Stimulated activated CD4-positive, alpha-beta T cell treated with anti-CD3 and anti-CD28 coated beads, Interleukin-15, amount 100 ng/mL, for 1 hour (primary cell): ENCODE results near the gene NGFR.

Experiments used
- DNase-seq, 2 donors: peaks; one replicate each; pipeline ENCODE4 v3.0.0-alpha.2; 2020; ENCODE audit warnings: low read depth in 1 of 2, low spot score in 1 of 2

The NGFR gene, protein sequence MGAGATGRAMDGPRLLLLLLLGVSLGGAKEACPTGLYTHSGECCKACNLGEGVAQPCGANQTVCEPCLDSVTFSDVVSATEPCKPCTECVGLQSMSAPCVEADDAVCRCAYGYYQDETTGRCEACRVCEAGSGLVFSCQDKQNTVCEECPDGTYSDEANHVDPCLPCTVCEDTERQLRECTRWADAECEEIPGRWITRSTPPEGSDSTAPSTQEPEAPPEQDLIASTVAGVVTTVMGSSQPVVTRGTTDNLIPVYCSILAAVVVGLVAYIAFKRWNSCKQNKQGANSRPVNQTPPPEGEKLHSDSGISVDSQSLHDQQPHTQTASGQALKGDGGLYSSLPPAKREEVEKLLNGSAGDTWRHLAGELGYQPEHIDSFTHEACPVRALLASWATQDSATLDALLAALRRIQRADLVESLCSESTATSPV

DNA sequence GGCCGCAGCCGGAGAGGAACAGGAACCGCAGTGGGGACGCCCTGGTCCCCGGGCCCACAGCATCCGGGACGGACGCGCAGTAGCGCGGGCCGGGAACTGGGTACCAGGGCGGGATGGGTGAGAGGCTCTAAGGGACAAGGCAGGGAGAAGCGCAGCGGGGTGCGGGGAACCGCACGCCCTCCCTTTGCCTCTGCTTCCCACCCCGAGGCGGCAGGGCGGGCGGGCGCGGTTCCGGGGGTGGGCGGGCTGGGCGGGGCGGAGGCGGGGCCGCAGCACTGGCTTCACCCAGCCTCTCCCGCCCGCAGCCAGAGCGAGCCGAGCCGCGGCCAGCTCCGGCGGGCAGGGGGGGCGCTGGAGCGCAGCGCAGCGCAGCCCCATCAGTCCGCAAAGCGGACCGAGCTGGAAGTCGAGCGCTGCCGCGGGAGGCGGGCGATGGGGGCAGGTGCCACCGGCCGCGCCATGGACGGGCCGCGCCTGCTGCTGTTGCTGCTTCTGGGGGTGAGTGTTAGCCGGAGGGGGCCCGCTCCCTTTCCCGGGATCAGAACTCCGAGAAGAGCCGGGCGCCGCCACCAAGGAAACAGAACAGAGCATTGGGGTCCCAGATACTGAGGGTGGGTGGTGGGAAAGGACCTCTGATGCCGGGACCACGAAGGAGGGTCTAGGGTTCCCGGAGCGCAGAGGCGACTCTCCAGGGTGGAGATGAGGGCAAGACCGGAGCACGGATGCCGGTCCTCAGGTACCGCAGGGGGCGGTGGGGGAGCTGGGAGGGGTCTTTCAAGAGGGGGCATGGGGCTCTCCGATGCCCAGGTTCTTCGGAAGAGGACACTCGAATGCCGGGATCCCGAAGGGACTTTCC lies at the start of gene NGFR:
Gene NGFR, plus strand, starts transcription at position 308 of the 856 bp plus-strand sequence. Its CDS starts 125 bp downstream, at position 433.
- DNase-seq = peak in 1 of 2 donors; percentile 24

DNA sequence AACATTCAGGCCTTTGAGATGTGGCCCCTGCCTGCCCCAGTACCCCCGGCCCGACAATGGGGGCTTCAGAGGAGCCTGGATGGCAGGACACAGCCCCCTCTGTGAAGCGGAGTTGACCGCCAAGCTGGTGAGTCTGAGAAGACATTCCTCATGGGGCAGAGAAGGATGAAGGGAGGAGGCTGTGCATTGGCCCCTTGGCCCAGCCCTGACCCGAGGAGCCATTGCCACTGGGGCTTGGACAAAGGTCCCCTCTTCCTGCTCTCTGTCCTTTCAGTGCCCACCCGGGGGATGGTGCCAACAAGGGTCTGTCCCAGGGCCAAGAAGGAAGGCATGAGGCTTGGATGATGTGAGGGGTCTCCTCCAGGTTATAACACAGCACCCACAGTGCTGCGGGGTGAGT lies 49.5 kb upstream of the NGFR start:
- no peak for DNase-seq

DNA sequence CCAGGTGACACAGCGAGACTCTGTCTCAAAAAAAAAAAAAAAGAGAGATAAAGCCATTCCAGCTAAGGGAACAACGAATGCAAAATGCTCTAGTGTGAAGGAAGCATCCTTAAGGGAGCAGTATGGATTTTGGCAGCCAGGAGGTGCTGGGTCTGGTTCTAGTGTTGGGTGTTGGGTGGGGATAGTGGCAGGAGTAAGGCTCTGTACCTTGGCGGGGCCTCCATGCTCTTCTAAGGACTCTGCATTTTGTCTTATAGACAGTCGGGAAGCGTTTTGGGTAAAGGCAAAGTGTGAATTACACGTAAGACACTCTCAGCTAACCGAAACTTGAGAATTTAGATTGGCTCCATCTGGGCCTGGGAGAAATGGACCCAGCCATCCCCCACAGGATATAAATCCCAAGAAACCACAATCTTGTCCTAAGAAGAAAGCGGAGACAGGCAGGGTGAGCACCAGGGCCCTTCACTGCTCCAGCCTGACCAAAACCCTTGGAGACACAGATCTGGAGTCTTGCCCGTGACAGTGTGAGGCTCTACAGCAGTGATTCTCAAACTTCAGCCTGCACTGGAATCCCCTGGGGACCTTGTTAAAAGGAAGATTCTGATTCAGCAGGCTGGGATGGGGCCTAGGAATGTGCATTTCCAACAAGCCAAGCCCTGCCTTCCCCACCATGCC lies 47.3 kb upstream of the NGFR start:
- DNase-seq = no peak

DNA sequence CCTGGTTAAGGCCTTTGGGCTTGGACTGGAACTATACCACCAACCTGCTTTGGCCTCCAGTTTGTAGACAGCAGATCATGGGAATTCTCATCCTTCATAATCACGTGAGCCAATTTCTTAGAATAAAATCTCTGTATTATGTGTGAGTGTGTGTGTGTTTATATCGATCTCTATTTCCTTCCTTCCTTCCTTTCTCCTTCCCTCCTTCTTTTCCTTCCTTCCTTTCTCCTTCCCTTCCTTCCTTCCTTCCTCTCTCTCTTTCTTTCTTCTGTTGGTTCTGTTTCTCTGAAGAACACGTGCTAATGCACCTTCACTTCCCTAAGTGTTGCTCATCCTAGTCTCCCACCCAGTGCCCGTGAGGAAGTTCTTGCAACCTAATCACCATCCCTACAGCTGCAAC lies 44.9 kb upstream of the NGFR start:
- no peak for DNase-seq

DNA sequence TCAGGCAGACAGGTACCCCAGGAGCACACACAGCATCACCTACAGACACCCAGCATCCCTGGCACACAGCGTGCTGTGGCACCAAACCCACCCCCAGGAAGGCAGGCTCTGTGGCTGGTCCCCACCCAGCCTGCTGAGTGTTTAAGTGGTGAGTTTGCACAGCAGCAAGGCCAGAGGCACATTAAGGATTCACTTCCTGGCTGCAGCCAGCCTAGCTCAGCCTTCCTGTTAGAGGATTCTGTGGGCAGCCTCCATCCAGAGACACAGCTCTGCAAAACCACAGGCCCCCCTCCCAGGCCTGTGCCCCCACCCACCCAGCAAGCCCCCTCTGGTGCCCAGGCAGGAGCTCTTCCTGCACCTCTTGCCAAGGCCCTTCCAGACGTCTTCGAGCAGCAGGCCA lies 44.4 kb upstream of the NGFR start:
- DNase-seq = no peak

DNA sequence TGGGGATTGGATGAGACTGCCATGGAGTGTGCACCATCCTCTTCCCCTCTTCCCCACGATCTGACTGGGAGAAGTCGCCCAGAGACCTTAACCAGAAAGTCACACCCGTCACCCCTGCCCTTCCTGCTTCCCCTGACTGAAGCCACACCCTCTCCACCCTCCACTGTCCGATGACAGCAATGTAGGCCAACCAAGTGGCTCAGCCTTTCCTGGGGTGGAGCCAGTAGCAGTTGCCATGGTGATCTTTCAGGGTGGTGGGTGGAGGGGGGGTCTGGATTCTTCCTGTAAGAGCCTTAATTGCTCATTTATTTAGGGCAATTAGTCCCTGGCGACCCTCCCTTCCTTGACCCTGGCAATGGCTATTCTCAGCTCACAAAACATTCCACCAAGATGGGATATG lies 42.9 kb upstream of the NGFR start:
- DNase-seq = no peak

DNA sequence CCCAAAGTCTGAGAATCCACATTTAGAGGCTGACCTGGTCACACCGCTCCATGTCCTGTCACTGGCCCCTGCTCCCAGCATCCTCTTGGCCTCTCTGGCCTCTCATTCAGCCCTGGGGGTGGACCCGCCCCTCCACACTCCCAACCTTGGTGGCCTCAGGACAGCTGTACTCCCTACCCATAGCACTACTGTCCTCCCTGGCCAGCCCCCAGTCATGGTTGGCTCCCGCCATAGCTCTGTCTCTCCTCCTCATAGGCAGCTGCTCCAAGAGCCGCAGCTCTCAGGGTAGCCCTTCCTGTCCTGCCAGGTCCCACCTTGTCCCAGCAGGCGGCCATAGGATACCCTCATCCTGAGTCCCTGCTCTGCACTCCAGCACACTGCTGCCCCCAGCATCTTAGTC lies 42.4 kb upstream of the NGFR start:
- no peak for DNase-seq

DNA sequence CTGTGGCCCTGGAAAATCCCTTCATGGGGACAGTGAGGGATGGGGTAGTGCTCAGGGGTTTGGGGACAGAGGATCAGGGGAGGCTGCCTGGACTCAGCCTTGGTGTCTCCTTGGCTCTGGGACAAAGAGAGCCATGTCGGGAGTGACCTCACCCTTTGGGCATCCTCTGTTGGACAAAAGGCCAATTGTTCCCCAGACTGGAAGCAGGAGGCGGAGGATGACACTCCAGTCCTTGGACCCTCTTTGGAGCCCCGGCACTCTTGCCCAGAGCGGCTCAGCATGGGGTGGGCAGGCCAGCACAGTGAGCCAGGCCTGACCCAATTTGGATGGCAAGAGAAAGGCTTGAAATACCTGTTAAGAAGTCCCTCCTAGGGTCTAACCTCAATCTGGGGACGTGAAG lies 41.0 kb upstream of the NGFR start:
- DNase-seq = no peak

DNA sequence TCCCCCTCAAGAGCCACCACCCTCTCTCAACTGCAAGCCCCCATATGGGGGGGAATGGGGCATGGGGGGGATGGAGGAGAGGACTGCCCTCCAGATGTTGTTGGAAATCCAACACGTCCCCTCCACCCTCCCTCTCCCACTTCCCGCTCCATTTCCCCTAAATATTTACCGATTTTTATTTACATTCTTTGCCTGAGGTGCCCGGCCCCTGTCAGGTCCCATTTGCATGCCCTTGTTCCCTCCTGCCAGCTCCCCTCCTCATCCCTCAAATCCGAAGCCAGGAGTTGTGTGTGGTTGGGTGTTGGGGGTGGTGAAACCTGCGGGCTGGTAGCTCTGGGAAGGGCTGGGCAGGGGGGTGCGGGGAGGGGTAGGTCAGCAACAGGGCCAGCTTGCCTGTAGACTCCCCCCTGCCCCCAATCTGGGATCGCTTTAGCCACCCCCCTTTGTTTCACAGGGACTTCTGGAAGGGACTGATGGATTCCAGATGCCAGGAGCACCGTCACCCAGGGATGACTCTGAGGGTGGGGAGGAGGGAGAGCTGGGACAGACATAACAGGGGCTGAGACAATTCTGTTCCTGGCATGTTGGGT lies 39.7 kb upstream of the NGFR start:
- DNase-seq = no peak

DNA sequence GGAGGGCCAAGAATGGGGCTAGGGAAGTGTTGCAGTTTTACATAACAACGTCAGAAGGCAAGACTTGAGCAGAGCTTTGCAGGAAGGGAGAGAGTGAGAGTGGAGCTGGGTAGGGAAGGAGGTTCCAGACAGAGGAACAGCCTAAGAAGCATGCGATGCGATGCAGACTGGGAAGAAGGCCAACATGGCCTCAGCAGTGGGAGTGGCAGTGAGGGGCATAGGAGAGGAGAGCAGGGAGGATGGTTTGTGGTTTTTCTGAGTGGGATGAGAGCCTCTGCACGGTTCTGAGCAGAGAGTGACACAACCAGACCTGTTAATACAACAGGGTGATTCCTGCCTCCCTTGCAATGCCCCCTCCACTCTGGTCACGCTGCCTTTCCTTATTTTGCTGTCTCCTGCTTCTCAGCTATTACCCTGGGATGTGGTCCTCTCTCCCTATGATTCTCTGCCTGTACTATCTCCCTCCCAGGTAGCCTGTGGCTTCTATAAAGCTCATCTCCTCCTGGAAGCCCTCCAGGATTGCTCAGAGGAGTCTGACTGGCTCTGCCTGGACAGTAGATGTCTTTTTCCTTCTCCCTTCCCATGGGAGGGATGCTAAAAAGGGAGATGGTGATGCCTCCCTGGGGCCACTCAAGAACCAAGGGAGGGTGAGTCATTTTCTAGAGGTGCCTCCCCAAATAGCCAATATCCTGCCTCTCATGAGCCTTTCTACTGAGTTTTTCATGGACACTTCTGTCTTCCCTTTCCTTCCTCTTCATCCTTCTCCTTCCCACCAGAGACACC lies 38.7 kb upstream of the NGFR start:
- DNase-seq = no peak

DNA sequence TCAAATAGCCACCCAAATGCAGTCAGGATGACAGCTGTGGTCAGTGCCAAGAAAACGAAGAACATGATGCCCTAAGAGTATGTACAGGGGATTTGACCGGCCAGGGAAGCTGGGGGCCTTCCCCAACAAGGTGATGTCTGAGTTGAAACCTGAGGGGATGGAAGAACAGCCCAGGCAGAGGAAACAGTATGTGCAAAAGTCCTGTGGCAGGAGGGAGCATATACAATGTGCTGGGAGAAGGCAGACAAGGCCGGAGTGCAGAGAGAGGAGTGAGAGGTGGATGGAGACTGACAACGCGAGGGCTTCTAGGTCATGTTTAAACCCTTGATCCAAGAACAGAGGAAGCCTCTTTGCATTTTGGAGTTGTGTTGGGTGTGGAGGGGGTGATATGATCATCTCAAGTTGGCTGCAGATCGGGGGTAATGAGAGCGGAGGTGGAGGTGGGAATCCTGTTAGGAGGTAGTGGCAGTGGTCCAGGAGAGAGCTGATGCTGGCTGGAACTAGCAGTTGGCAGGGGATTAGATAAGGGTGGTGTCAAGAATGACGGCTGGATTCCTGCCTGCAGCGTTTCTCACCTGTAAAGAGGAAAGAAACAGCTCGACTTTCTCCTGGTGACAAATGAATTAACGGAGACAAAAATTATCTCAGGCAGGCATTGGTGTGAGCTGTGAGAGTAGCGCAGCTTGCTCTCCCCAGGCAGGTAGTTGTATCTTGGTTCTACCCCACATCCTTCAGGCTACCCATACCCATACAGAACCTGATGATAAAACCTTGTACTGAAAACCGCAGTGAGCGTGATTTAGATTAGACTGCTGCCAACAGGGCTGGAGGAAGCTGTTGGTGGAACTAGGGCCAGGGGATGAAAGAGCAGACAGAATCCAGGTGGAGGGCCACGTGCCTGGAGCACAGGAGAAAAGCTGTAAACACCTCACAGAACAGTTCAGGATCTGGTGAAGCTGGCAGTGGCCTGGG lies 37.2 kb upstream of the NGFR start:
- no peak for DNase-seq

DNA sequence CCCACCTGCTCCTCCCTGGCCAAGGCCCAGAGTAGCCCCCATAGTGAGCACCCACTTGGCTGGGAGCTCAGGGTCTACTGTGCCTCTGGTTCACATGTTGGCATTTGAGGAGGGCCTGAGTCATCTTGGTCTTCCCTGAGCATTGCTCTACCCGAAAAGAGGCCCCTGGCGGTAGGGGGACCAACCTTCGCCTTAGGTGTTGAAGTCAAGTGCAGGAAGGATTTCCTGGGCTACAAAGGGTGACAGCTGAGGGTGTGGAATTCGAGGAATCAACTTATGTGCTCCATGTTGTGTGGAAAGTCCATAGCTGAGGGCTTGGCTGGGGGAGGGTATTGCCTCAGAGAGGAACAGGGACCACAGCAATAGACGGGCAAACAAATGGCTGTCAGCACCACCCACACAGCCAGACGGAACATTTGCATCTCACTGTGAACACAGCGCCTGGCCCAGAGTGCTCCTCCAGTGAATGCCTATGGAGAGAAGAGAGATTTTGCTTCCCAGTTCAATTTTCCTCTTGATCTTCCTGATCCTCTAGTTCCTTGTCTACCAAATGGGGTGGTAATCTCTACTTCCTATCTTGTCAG lies 35.6 kb upstream of the NGFR start:
- no peak for DNase-seq

DNA sequence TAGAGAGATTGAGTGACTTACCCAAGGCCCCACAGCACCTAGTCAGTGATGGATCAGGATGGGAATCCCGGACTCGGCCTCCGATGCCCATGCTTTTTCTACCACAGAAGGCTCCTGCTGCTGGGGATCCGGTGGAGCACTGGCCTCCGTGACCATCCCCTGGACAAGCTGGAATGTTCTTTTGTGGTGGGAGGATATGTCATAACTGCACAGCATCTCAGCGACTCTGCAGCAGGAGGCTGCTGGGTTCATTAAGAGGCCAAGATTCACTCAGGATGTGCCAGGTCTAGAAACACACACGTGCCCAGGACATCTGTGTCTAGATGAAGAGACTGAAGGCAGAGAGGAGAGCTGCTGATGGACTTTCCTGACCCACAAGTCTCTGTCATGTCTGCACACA lies 34.7 kb upstream of the NGFR start:
- no peak for DNase-seq

DNA sequence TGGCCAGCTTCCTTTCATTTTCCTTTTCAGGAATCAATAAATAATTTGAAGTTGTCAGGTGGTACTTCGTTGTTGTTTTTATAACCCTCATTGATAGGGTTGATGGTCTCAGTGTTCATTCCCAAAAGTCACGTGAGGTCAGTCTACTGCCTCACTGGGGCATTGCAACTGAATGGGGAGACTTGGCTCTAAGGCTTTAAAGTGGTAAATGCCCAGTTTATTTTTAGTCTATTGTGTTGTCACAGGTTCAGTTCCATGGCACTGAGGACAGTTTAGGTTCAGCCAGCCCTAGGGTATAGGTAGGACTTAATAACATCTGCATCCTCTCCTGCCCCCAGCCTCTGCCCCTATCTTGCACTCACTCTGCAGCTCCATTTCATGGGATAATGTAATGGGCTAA lies 33.5 kb upstream of the NGFR start:
- DNase-seq = no peak

DNA sequence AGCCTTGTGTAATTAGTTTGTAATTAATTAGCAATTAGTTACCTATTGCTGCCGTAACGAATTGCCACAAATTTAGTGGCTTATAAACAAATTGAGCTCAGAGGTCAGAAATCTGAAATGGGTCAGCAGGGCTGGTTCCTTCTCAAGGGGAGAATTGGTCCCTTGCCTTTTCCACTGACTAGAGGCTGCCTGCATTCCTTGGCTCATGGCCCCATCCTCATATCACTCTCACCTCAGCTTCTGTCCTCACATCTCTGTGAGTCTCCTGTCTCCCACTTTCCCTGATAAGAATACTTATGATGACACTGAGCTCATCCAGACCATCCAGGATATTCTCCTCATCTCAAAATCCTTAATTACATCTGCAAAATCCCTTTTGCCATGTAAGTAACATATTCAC lies 31.0 kb upstream of the NGFR start:
- no peak for DNase-seq

DNA sequence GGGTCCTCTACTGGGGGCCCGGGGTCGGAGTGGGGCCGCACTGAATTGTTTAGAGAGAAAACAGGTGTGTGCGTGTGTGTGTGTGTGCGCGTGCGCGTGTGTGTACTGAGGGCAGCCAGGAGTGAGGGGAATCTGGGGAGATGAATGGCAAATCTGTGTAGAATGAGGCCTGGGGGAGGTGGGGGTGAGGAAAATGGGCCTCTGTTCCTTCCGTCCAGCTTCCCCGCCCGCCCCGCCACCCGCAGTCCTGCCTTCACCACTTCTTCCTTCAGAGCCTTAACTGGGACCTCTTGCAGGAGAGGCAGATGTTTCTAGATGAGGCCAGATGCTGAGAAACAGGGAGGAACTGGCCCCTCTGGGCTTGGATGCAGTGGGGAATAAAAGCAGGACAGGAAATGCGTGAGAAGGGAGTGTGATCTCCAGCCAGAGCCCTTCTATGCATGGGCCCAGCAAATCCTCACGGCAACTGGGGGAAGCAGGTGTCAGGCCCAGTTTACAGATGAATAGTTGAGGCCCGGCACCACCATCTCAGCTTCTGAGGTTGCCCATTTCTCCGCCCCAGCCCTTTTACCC lies 29.7 kb upstream of the NGFR start:
- no peak for DNase-seq

DNA sequence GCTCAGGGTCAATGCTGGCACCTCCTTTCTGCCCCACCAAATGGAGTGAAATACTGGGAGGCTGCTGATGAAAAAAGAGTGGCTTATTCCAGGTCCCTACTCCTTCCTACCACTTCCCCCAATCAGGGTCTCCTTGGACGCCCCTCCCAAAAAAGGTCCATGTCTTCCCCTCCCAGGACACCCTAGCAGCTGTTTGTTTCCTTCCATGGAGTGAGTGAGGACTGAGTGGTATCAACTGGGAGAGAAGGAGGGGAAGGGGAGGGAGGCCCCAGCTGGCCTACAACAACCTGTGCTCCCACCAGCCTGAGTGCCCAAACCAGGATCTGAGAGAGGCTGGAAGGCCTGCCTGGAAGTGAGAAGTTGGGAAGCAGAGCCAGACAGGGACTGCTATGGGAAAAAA lies 28.7 kb upstream of the NGFR start:
- no peak for DNase-seq

DNA sequence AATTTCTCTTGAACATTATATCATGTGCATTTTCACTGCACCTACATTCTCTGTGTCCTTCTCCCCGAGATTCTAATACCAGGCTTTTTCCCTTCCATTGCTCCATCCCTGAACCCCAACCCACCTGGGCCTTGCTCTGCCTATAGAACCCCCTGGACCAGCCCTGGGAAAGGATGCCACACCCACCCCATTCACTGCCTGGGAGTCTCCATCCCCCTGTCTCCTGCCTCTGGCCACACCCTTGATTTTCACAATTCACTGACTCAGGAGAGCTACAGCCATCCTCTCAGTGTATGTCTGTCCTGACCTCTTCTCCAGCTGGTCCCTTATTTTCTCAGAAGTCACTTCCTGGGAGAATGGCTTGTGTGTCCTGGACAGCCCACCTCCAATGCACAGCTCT lies 27.9 kb upstream of the NGFR start:
- no peak for DNase-seq
